ENCODE results near the gene MACROD2. TPM values are rescaled to one million over a fixed set of nuclear protein-coding genes. Genes with fewer than 3 reads are reported as not detected.

Gene MACROD2
- total and polyA plus RNA-seq, 4 donors: 13.0 to 67.1 (median 20.7) TPM

DNA sequence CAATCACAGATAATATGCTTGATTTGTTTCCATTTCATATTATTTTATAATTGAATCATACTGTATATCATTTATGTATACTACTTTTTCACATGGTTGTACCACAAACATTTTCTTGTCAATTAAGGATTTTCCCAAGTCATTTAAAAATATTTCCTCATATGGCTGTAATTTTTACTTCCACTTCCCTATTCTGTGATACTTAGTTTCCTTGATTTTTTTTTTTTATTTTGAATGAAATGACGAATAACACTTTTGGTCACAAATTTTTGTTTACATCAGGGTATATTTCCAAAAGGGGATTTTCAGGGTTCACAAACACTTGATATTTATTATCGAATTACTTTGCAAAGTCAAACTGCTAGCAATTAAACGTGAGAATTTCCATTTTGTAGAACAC lies 2062.3 kb downstream of the MACROD2 start:
- Histone ChIP-seq H3K36me3 (ENCODE audit: control insufficient read depth in 4 of 4, insufficient read depth in 4 of 4, low read length in 4 of 4) (no peaks in the 10 kb centered on the region), H3K4me1 (ENCODE audit: control insufficient read depth in 5 of 5, insufficient read depth in 5 of 5, low read length in 5 of 5) (no peaks in the 10 kb centered on the region), H3K4me3 (no peak overlapping the region), H3K27me3 (ENCODE audit: control insufficient read depth in 3 of 3, insufficient read depth in 3 of 3, low read length in 2 of 3) (no peaks in the 10 kb centered on the region), H3K9ac (ENCODE audit: insufficient read depth in 1 of 2, low read length in 2 of 2) (no peak overlapping the region), H3K27ac (ENCODE audit: low read depth in 1 of 2, low read length in 1 of 2) (no peak overlapping the region), H3K9me3 (ENCODE audit: control insufficient read depth in 4 of 4, insufficient read depth in 3 of 4, low read length in 3 of 4) (no peaks in the 10 kb centered on the region)
- no peak for DNase-seq
- TF ChIP-seq, protein P1, sequence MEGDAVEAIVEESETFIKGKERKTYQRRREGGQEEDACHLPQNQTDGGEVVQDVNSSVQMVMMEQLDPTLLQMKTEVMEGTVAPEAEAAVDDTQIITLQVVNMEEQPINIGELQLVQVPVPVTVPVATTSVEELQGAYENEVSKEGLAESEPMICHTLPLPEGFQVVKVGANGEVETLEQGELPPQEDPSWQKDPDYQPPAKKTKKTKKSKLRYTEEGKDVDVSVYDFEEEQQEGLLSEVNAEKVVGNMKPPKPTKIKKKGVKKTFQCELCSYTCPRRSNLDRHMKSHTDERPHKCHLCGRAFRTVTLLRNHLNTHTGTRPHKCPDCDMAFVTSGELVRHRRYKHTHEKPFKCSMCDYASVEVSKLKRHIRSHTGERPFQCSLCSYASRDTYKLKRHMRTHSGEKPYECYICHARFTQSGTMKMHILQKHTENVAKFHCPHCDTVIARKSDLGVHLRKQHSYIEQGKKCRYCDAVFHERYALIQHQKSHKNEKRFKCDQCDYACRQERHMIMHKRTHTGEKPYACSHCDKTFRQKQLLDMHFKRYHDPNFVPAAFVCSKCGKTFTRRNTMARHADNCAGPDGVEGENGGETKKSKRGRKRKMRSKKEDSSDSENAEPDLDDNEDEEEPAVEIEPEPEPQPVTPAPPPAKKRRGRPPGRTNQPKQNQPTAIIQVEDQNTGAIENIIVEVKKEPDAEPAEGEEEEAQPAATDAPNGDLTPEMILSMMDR (IDR thresholded peaks at IDR 0.05; ENCODE audit: control extremely low read depth, extremely low read depth): no peak
- 82 to 83% methylated on average over 3 of the region's 3 CpGs for WGBS, 2 donors
- ATAC-seq (ENCODE audit: insufficient read depth, low FRiP score): no peak

GRCh38 chr20:16058268-16058667 lies 2063.0 kb downstream of the MACROD2 start:
- H3K27me3 ChIP-seq (ENCODE audit: control insufficient read depth in 3 of 3, insufficient read depth in 3 of 3, low read length in 2 of 3): no peaks in the 10 kb centered on the region
- H3K9me3 ChIP-seq (ENCODE audit: control insufficient read depth in 4 of 4, insufficient read depth in 3 of 4, low read length in 3 of 4): no peaks in the 10 kb centered on the region
- TF ChIP-seq, protein P1 (IDR thresholded peaks at IDR 0.05; ENCODE audit: control extremely low read depth, extremely low read depth): no peak
- WGBS, 2 donors: 90 to 92% methylated on average over 3 of the region's 3 CpGs
- ATAC-seq (ENCODE audit: insufficient read depth, low FRiP score) (no peak), DNase-seq (no peak)
- no peak overlapping the region for H3K9ac ChIP-seq (ENCODE audit: insufficient read depth in 1 of 2, low read length in 2 of 2)
- H3K27ac ChIP-seq (ENCODE audit: low read depth in 1 of 2, low read length in 1 of 2): no peak overlapping the region
- H3K4me3 ChIP-seq: no peak overlapping the region
- H3K4me1 ChIP-seq (ENCODE audit: control insufficient read depth in 5 of 5, insufficient read depth in 5 of 5, low read length in 5 of 5): peaks cover 0 to 5% (median 0%) of the 10 kb centered on the region in 5 donors
- H3K36me3 ChIP-seq (ENCODE audit: control insufficient read depth in 4 of 4, insufficient read depth in 4 of 4, low read length in 4 of 4): no peaks in the 10 kb centered on the region

DNA sequence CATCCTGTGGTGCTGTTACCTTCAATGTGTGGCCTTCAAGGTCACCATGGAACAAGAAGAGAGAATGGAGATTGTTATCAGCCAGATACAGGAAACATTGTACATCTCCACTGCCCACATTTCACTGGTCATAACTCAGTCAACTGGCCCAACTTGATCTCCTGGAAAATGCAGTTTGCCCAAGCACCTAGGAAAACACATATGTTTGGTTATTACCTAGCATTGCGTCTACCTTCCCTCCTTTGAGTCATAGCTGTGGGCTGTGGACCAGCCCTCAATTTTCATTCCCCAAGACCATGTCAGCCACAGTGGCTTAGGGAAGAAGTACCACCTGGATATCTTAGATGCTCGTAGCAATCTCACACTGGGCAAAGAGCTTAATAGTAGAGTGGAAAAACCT lies 2064.5 kb downstream of the MACROD2 start:
- Histone ChIP-seq H3K4me1 (ENCODE audit: control insufficient read depth in 5 of 5, insufficient read depth in 5 of 5, low read length in 5 of 5) (peaks cover 0 to 7% (median 2%) of the 10 kb centered on the region in 5 donors), H3K27me3 (ENCODE audit: control insufficient read depth in 3 of 3, insufficient read depth in 3 of 3, low read length in 2 of 3) (no peaks in the 10 kb centered on the region), H3K9me3 (ENCODE audit: control insufficient read depth in 4 of 4, insufficient read depth in 3 of 4, low read length in 3 of 4) (no peaks in the 10 kb centered on the region), H3K4me3 (no peak overlapping the region), H3K9ac (ENCODE audit: insufficient read depth in 1 of 2, low read length in 2 of 2) (no peak overlapping the region), H3K36me3 (ENCODE audit: control insufficient read depth in 4 of 4, insufficient read depth in 4 of 4, low read length in 4 of 4) (no peaks in the 10 kb centered on the region), H3K27ac (ENCODE audit: low read depth in 1 of 2, low read length in 1 of 2) (no peak overlapping the region)
- ATAC-seq (ENCODE audit: insufficient read depth, low FRiP score) (no peak), DNase-seq (no peak)
- WGBS, 2 donors: 87 to 93% methylated on average over 2 of the region's 2 CpGs
- TF ChIP-seq, protein P1 (IDR thresholded peaks at IDR 0.05; ENCODE audit: control extremely low read depth, extremely low read depth): no peak

GRCh38 chr20:16061351-16061750 lies 2066.0 kb downstream of the MACROD2 start:
- Histone ChIP-seq H3K36me3 (ENCODE audit: control insufficient read depth in 4 of 4, insufficient read depth in 4 of 4, low read length in 4 of 4) (no peaks in the 10 kb centered on the region), H3K4me1 (ENCODE audit: control insufficient read depth in 5 of 5, insufficient read depth in 5 of 5, low read length in 5 of 5) (peaks cover 0 to 11% (median 7%) of the 10 kb centered on the region in 5 donors), H3K9me3 (ENCODE audit: control insufficient read depth in 4 of 4, insufficient read depth in 3 of 4, low read length in 3 of 4) (no peaks in the 10 kb centered on the region), H3K4me3 (no peak overlapping the region), H3K27me3 (ENCODE audit: control insufficient read depth in 3 of 3, insufficient read depth in 3 of 3, low read length in 2 of 3) (no peaks in the 10 kb centered on the region), H3K9ac (ENCODE audit: insufficient read depth in 1 of 2, low read length in 2 of 2) (no peak overlapping the region), H3K27ac (ENCODE audit: low read depth in 1 of 2, low read length in 1 of 2) (no peak overlapping the region)
- DNase-seq (no peak), ATAC-seq (ENCODE audit: insufficient read depth, low FRiP score) (no peak)
- TF ChIP-seq, protein P1 (IDR thresholded peaks at IDR 0.05; ENCODE audit: control extremely low read depth, extremely low read depth): no peak
- WGBS, 2 donors: 65 to 74% methylated on average over 7 of the region's 7 CpGs

All from lung (tissue), 12 donors.